OCI-LY3 (cell line): Measurements from ENCODE around the gene GLYATL3.

Source experiments
- H2AFZ ChIP-seq: fragments of 200-600, 300-600 bp; shearing (Covaris generic); 2 replicates; pipeline ENCODE4 v1.6.0; 2014; ENCODE audit warnings: antibody characterized with exemption, low read depth, low read length
- H3K27ac ChIP-seq: fragments of 200-600, 300-600 bp; sonication (generic); 2 replicates; pipeline ENCODE4 v1.5.1; 2014; ENCODE audit warnings: mild to moderate bottlenecking, low read length, moderate library complexity, mixed read lengths
- H3K27me3 ChIP-seq: fragments of 200-600, 300-600 bp; sonication (generic); 2 replicates; pipeline ENCODE4 v1.6.1; 2014; ENCODE audit warnings: low read depth, low read length, mixed read lengths
- H3K36me3 ChIP-seq: fragments of 200-600, 300-600 bp; sonication (generic); replicated peaks from 2 replicates; pipeline ENCODE3; 2014; ENCODE audit warnings: low read depth, low read length, mixed read lengths
- H3K4me1 ChIP-seq: fragments of 300-600, 200-600 bp; sonication (generic); 2 replicates; pipeline ENCODE4 v1.6.1; 2014; ENCODE audit warnings: low read length, mixed read lengths
- H3K4me2 ChIP-seq: fragments of 200-600, 300-600 bp; sonication (generic); 2 replicates; pipeline ENCODE4 v1.6.1; 2014; ENCODE audit warnings: low read length, mixed read lengths
- H3K4me3 ChIP-seq: fragments of 300-600, 200-600 bp; sonication (generic); 2 replicates; pipeline ENCODE4 v1.5.1; 2014; ENCODE audit warnings: antibody characterized with exemption, mild to moderate bottlenecking, low read length, moderate library complexity
- H3K79me2 ChIP-seq: fragments of 300-600, 200-600 bp; shearing (Covaris generic); 2 replicates; pipeline ENCODE4 v1.6.1; 2014; ENCODE audit warnings: mild to moderate bottlenecking, low read length, mixed read lengths
- H3K9ac ChIP-seq: fragments of 300-600, 200-600 bp; shearing (Covaris generic); 2 replicates; pipeline ENCODE4 v1.6.0; 2014; ENCODE audit warnings: mild to moderate bottlenecking, low read length, moderate library complexity
- H3K9me3 ChIP-seq: fragments of 200-600, 300-600 bp; shearing (Covaris generic); 2 replicates; pipeline ENCODE4 v1.6.1; 2014; ENCODE audit warnings: low read length, mixed read lengths; ENCODE audit not compliant: insufficient read depth
- H4K20me1 ChIP-seq: fragments of 200-600, 300-600 bp; sonication (generic); 2 replicates; pipeline ENCODE4 v1.6.1; 2016; ENCODE audit warnings: low read length, mixed read lengths; ENCODE audit not compliant: insufficient read depth
- EZH2phosphoT487 ChIP-seq: fragments of 200-600 bp; shearing (Covaris generic); IDR thresholded peaks from 2 replicates; pipeline ENCODE4 v1.6.1; 2018; ENCODE audit warnings: antibody characterized with exemption, mixed run types, low read depth
- TF ChIP-seq, protein P1 (sequence below): fragments of 200-600, 300-600 bp; sonication (generic); IDR thresholded peaks from 2 replicates; pipeline ENCODE4 v1.5.1; 2014; ENCODE audit warnings: antibody characterized with exemption, low read length, low read depth

GLYATL3 gene

DNA sequence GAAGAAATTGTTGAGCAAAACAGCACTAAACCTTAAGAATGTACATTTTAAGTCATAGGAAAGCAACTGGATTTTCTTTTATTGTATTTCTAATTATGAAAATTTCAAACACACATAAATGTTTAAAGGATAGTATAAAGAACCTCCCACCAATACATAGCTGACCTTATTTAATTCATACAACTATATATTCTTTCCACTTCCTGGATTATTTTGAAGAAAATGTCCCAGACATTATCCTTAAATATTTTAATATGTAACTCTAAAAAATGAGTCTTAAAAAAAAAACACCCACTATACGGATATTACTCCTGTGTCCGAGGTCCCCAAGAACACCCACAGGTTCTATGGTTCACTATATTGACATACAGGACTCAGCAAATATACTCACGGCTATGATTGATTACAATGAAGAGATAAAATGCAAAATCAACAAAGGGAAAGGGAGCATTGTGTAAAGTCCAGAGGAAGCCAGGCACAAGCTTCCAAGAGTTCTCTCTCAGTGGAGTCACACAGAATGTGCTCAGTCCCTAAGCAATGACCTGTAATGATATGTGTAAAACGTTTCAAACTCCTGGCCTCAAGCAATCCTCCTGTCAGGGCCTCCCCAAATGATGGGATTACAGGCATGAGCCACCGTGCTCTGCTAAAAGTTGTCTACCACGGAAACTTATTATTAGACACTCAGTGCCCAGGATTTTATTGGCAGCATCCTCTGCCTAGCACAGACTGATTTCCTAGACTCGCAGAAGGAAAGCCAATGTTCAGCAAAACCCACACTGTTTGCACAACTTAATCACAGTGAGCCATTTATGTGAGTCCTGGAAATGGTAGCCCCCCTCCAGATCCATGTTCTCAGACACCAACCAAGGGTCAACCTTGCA, 23.2 kb downstream of the GLYATL3 start:
- Histone ChIP-seq H2AFZ (no peak overlapping the region), H3K9ac (no peak overlapping the region), H3K4me2 (no peak overlapping the region), H3K36me3 (no peaks in the 10 kb centered on the region), H3K27me3 (no peaks in the 10 kb centered on the region), H3K9me3 (no peaks in the 10 kb centered on the region), H3K4me1 (peaks cover 9% of the 10 kb centered on the region), H4K20me1 (no peaks in the 10 kb centered on the region), H3K79me2 (no peaks in the 10 kb centered on the region), H3K4me3 (no peak overlapping the region), H3K27ac (no peak overlapping the region)
- TF ChIP-seq EZH2phosphoT487, result no peak
- TF ChIP-seq, protein P1, sequence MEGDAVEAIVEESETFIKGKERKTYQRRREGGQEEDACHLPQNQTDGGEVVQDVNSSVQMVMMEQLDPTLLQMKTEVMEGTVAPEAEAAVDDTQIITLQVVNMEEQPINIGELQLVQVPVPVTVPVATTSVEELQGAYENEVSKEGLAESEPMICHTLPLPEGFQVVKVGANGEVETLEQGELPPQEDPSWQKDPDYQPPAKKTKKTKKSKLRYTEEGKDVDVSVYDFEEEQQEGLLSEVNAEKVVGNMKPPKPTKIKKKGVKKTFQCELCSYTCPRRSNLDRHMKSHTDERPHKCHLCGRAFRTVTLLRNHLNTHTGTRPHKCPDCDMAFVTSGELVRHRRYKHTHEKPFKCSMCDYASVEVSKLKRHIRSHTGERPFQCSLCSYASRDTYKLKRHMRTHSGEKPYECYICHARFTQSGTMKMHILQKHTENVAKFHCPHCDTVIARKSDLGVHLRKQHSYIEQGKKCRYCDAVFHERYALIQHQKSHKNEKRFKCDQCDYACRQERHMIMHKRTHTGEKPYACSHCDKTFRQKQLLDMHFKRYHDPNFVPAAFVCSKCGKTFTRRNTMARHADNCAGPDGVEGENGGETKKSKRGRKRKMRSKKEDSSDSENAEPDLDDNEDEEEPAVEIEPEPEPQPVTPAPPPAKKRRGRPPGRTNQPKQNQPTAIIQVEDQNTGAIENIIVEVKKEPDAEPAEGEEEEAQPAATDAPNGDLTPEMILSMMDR, result no peak

DNA sequence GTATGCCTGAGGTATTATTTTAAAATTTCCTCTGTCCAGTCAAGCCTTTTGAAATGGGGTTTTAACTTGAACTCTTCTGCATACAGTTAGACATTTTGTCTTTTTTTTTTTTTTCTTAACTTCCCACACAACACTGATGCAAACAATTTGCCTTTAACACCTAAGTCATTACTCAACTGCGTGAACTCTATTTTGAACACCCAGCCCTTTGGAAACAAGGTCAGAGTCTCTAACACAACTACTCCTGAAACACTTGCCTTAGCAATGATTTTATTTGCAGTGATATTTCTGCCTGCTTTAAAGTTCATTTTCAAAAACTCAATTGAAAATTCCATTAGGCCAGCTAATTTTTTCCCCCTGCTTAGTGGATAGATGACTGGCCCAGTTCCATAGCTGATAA, 24.2 kb downstream of the GLYATL3 start:
- Histone ChIP-seq H3K27ac (no peak overlapping the region), H4K20me1 (no peaks in the 10 kb centered on the region), H2AFZ (no peak overlapping the region), H3K79me2 (no peaks in the 10 kb centered on the region), H3K36me3 (no peaks in the 10 kb centered on the region), H3K4me3 (no peak overlapping the region), H3K9me3 (no peaks in the 10 kb centered on the region), H3K9ac (no peak overlapping the region), H3K27me3 (no peaks in the 10 kb centered on the region), H3K4me1 (peaks cover 9% of the 10 kb centered on the region), H3K4me2 (no peak overlapping the region)
- TF ChIP-seq, protein P1, result no peak
- TF ChIP-seq EZH2phosphoT487, result no peak

DNA sequence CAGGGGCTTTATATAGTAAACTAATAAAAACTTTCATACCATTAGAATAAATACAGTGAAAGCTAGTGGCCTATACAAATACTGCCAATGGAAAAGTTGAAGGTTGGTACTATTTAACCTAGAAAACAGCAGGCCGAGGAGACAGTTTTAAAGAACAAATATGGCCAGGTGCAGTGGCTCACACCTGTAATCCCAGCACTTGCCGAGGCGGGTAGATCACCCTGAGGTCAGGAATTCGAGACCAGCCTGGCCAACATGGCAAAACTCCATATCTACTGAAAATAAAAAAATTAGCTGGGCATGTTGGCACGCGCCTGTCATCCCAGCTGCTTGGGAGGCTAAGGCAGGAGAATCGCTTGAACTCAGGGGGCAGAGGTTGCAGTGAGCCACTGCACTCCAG, 24.8 kb downstream of the GLYATL3 start:
- H3K79me2 ChIP-seq, result no peaks in the 10 kb centered on the region
- H3K36me3 ChIP-seq, result no peaks in the 10 kb centered on the region
- H3K27ac ChIP-seq, result no peak overlapping the region
- no peaks in the 10 kb centered on the region for H3K9me3 ChIP-seq
- no peak overlapping the region for H3K4me2 ChIP-seq
- TF ChIP-seq, protein P1, result no peak
- H3K9ac ChIP-seq, result no peak overlapping the region
- H4K20me1 ChIP-seq, result no peaks in the 10 kb centered on the region
- H3K27me3 ChIP-seq, result no peaks in the 10 kb centered on the region
- no peak overlapping the region for H3K4me3 ChIP-seq
- peaks cover 5% of the 10 kb centered on the region for H3K4me1 ChIP-seq
- no peak overlapping the region for H2AFZ ChIP-seq

DNA sequence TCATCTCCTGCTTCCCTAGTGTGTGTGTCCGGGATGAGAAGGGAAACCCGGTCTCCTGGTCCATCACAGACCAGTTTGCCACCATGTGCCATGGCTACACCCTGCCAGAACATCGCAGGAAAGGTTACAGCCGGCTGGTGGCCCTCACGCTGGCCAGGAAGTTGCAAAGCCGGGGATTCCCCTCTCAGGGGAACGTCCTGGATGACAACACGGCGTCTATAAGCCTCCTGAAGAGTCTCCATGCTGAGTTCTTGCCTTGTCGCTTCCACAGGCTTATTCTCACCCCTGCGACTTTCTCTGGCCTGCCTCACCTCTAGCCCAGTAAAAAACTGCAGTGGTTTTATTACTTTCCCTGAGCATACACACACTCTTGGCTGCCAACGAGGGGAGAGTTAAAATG, 26.9 kb downstream of the GLYATL3 start:
- no peak overlapping the region for H3K4me2 ChIP-seq
- no peak overlapping the region for H3K9ac ChIP-seq
- H3K9me3 ChIP-seq, result no peaks in the 10 kb centered on the region
- H3K27ac ChIP-seq, result no peak overlapping the region
- no peaks in the 10 kb centered on the region for H3K79me2 ChIP-seq
- no peaks in the 10 kb centered on the region for H3K4me1 ChIP-seq
- H3K36me3 ChIP-seq, result no peaks in the 10 kb centered on the region
- TF ChIP-seq, protein P1, result no peak
- no peak for TF ChIP-seq EZH2phosphoT487
- no peak overlapping the region for H2AFZ ChIP-seq
- no peaks in the 10 kb centered on the region for H3K27me3 ChIP-seq
- no peaks in the 10 kb centered on the region for H4K20me1 ChIP-seq
- no peak overlapping the region for H3K4me3 ChIP-seq
